AML-193 (cell line): ENCODE results near the gene SEMA7A.

Source experiments
- DNase-seq, 2 experiments: peaks; one replicate each; lab custom pipeline; 2025; lab: John Stamatoyannopoulos, UW

SEMA7A gene

GRCh38 chr15:74451861-74452835 is 18.4 kb upstream of the SEMA7A start:
- no peak for DNase-seq

- no peak for DNase-seq
Observed at GRCh38 chr15:74451322-74451721, 17.6 kb upstream of the SEMA7A start.

GRCh38 chr15:74449643-74450205 is 16.0 kb upstream of the SEMA7A start:
- no peak for DNase-seq

- DNase-seq, result no peak
Observed at GRCh38 chr15:74449095-74449494, 15.3 kb upstream of the SEMA7A start.

- DNase-seq, result no peak
Observed at GRCh38 chr15:74445816-74446763, 12.3 kb upstream of the SEMA7A start.

GRCh38 chr15:74444106-74445062 is 10.6 kb upstream of the SEMA7A start:
- DNase-seq, result no peak

DNA sequence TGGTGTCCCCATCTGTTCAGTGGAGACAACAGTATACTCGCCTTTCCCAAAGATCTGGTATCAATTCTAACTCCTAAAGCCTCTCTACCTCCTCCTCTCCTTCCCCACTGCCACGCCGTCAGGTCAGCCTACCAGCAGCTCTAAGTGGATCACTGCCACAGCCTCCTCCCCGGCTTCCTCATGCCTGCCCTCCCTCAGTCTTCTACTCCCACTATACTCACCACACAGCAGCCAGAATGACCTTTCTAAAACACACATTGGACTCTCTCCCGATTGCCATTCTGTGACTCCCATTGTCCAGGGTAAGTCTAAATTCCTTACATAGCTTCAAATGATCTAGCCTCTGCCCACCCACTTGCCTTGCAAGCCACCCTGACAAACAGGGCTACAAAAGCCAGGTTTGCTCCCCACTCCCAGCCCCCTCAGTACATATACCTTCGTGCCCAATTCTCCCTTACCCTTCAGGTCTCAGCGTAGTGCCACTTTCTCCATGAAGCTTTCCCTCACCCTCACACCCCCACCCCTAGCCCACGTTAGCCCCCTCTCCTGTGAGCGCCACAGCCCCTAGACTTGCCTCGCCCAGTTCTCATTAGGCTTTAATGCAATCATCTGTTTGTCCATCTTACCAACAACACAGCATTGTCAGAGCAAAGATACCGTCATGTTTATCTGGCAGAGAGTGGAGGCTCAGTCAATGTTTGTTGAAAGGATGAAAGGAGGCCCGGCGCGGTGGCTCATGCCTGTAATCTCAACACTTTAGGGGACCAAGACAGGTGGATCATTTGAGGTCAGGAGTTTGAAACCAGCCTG is 9.5 kb upstream of the SEMA7A start:
- no peak for DNase-seq

DNA sequence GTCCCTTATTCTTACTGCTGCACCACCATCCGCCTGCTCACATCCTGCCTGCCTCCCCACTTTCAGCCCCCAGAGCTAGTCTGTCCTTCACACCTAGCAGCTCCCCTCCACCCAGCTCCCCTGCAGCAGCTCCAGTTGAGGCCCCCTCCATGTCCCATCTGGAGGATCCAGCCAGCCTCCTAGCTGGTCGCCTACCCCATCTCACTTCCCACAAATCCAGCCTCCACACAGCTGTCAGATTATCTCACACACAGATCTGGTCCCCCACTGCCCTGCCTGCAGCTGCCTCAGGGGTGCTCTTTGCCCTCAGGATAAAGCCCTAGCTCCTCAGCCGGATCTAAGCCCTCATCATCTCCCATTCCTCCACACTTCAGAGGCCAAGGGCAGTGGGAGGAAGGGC is 8.8 kb upstream of the SEMA7A start:
- no peak for DNase-seq

GRCh38 chr15:74442063-74442462 is 8.3 kb upstream of the SEMA7A start:
- no peak for DNase-seq

GRCh38 chr15:74441248-74441941 is 7.6 kb upstream of the SEMA7A start:
- no peak for DNase-seq

DNA sequence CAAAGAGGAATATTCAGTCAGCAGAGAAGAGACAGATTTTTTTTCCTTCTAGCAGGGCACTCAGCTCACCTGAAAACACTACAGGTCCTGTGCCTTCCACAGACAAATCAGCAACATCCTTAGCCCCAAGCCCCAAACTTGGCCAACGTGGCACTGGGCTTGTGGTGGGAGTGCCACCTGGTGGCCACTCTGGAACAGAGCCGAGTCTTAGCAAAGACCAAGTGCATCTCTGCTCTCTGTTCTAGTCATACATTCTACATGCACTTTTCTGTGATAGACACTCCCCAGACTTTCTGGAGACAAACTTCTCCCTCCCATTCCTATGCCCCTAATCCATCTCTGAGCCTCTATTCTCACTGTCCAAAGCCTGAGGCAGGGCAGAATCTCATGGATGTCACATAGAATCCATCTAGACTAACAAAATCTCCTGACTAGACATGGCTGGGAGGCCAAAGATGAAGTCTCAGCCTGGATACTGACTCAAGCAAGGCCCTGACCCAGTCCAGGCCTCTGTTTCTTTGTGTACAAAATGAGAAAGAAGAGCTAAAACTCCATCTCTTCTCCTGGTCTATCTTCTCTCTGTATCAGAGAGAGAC is 5.1 kb upstream of the SEMA7A start:
- DNase-seq, result peak; percentile 47 to 49

GRCh38 chr15:74438206-74438605 is 4.4 kb upstream of the SEMA7A start:
- no peak for DNase-seq

- no peak for DNase-seq
Observed at GRCh38 chr15:74434263-74435136, 742 bp upstream of the SEMA7A start.

- DNase-seq, result no peak
Observed at GRCh38 chr15:74432968-74433591, 678 bp downstream of the SEMA7A start.

- DNase-seq, result no peak
Observed at GRCh38 chr15:74432271-74432967, 1.3 kb downstream of the SEMA7A start.

DNA sequence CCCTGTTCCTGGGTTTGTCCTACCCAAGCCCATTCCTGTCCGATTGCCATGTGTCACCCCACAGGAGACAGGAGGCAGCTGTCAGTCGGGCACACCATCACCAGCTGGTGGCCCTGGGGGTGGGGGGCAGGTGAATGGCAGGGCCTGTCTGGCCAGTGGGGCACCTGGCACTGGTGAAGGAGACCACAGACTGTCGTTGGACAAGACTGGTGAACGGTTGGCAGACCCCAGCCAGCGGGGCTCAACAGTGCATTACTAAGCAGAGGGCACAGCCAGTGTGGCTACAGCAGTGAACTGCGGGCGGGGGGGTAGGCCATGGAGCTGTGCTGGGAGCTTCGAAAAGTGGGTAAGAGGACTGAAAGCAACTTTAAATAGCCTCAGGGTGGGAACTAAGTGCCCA is 2.1 kb downstream of the SEMA7A start:
- no peak for DNase-seq

DNA sequence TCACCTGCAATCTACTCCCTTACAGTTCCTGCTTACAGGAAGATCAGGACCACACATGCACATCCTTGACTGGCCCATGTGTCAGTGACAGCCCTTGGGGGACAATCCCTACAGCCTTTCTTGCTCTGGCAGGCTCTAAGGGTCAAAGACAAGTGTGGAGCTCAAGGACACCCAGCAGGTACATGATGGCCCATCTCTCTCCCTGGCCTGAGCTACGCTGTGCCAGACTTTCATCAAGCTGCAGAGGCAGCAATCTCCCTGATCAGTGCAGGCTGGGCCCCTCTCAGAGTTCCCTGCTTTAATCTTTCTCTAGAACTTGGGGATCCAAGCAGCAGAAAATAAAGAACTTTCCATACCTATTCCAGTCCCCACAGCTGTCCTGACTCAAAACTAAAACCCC is 2.6 kb downstream of the SEMA7A start:
- DNase-seq, result no peak
